ENCODE data around the gene NUDCD3.

The NUDCD3 gene

GRCh38 chr7:44348851-44349781 lies 141.3 kb downstream of the NUDCD3 start:
- Histone ChIP-seq H3K27me3 (ENCODE audit: control insufficient read depth in 1 of 2, insufficient read depth in 2 of 2, low read length in 2 of 2) (peaks cover 0 to 4% of the 10 kb centered on the region in 2 donors), H3K4me1 (ENCODE audit: control insufficient read depth, insufficient read depth, low read length) (no peaks in the 10 kb centered on the region), H3K9me3 (ENCODE audit: control insufficient read depth in 2 of 2, low read length in 2 of 2) (peaks cover 0 to 2% of the 10 kb centered on the region in 2 donors), H3K9ac (ENCODE audit: low read length in 2 of 2) (no peak overlapping the region), H3K4me3 (ENCODE audit: low read length in 2 of 2) (no peak overlapping the region), H3K27ac (ENCODE audit: low read length) (no peak overlapping the region), H3K36me3 (ENCODE audit: control insufficient read depth in 2 of 2, insufficient read depth in 2 of 2, low read length in 2 of 2) (no peaks in the 10 kb centered on the region)

DNA sequence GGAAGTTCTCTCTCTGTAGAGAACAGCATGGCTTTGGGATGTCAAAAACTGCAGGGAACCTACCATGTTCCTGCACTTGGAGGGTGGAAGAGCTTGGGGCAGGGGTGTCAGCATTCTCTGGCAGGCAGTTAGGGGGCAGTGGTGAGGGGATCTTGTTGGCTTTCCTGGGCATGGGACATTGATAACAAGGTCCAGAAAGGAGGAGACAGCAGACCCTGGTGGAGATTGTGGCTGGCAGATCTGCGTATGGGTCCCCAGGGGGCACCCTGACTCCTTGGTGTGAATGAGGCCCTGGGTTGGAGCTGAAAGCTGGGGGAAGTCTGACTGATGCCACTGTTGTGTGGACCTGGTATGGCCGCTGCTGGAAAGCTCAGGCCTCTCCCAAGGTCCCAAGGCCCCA lies 142.2 kb downstream of the NUDCD3 start:
- Histone ChIP-seq H3K27ac (ENCODE audit: low read length) (no peak overlapping the region), H3K9ac (ENCODE audit: low read length in 2 of 2) (no peak overlapping the region), H3K36me3 (ENCODE audit: control insufficient read depth in 2 of 2, insufficient read depth in 2 of 2, low read length in 2 of 2) (no peaks in the 10 kb centered on the region), H3K4me3 (ENCODE audit: low read length in 2 of 2) (no peak overlapping the region), H3K4me1 (ENCODE audit: control insufficient read depth, insufficient read depth, low read length) (no peaks in the 10 kb centered on the region), H3K9me3 (ENCODE audit: control insufficient read depth in 2 of 2, low read length in 2 of 2) (peaks cover 0 to 2% of the 10 kb centered on the region in 2 donors), H3K27me3 (ENCODE audit: control insufficient read depth in 1 of 2, insufficient read depth in 2 of 2, low read length in 2 of 2) (peaks cover 0 to 4% of the 10 kb centered on the region in 2 donors)

DNA sequence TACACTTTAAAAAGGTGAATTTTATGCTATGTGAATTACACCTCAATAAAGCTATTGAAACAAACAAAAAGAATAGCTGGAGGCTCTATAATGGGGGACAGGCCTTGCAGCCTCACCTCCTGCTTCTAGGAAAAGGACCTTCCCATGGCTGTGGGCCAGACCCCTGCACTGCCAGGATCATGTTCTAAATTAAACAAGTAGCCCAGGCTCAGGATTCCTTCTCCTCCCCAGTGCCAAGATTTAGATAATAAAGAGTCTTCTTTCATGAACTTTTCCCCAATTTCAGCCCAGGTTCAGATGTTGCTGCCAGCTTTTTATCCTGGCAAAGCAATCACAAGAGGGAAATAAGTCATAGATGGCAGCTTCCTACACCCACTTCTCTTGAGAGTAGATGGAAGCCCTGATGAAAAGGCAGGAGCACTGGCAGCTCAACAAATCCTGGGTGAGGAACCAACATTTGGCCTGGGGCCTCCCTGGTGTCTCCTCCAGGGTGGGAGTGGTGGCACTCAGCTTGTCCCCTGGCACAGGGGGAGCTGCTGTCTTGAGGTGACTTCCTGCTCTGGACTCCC lies 142.8 kb downstream of the NUDCD3 start:
- Histone ChIP-seq H3K27me3 (ENCODE audit: control insufficient read depth in 1 of 2, insufficient read depth in 2 of 2, low read length in 2 of 2) (peaks cover 0 to 4% of the 10 kb centered on the region in 2 donors), H3K4me3 (ENCODE audit: low read length in 2 of 2) (no peak overlapping the region), H3K27ac (ENCODE audit: low read length) (no peak overlapping the region), H3K36me3 (ENCODE audit: control insufficient read depth in 2 of 2, insufficient read depth in 2 of 2, low read length in 2 of 2) (no peaks in the 10 kb centered on the region), H3K4me1 (ENCODE audit: control insufficient read depth, insufficient read depth, low read length) (no peaks in the 10 kb centered on the region), H3K9me3 (ENCODE audit: control insufficient read depth in 2 of 2, low read length in 2 of 2) (peaks cover 0 to 5% of the 10 kb centered on the region in 2 donors), H3K9ac (ENCODE audit: low read length in 2 of 2) (no peak overlapping the region)

GRCh38 chr7:44346063-44346462 lies 144.4 kb downstream of the NUDCD3 start:
- no peaks in the 10 kb centered on the region for H3K36me3 ChIP-seq (ENCODE audit: control insufficient read depth in 2 of 2, insufficient read depth in 2 of 2, low read length in 2 of 2)
- peaks cover 0 to 5% of the 10 kb centered on the region in 2 donors for H3K9me3 ChIP-seq (ENCODE audit: control insufficient read depth in 2 of 2, low read length in 2 of 2)
- H3K4me1 ChIP-seq (ENCODE audit: control insufficient read depth, insufficient read depth, low read length): no peaks in the 10 kb centered on the region
- no peak overlapping the region for H3K27ac ChIP-seq (ENCODE audit: low read length)
- no peak overlapping the region for H3K9ac ChIP-seq (ENCODE audit: low read length in 2 of 2)
- H3K27me3 ChIP-seq (ENCODE audit: control insufficient read depth in 1 of 2, insufficient read depth in 2 of 2, low read length in 2 of 2): peaks cover 0 to 4% of the 10 kb centered on the region in 2 donors
- no peak overlapping the region for H3K4me3 ChIP-seq (ENCODE audit: low read length in 2 of 2)

DNA sequence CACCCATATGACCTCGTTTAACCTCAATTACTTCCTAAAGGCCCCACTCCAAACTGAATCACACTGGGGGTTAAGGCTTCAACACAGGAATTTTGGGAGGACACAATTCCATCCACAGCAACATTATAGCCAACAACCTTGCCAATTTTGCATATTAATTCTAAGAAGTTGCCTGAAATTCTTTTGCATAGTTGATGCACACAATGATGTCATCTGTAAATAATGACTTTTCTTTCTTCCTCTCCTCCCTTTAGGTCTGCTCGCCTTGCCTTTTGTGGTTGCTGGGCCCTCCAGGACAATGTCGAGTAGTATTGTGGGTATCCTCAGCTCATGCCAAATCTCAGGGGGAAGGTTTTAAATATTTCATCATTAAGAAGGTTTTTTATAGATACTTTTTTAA lies 149.1 kb downstream of the NUDCD3 start:
- Histone ChIP-seq H3K27ac (ENCODE audit: low read length) (no peak overlapping the region), H3K36me3 (ENCODE audit: control insufficient read depth in 2 of 2, insufficient read depth in 2 of 2, low read length in 2 of 2) (no peaks in the 10 kb centered on the region), H3K27me3 (ENCODE audit: control insufficient read depth in 1 of 2, insufficient read depth in 2 of 2, low read length in 2 of 2) (no peaks in the 10 kb centered on the region), H3K9me3 (ENCODE audit: control insufficient read depth in 2 of 2, low read length in 2 of 2) (peaks cover 3 to 4% of the 10 kb centered on the region in 2 donors), H3K4me1 (ENCODE audit: control insufficient read depth, insufficient read depth, low read length) (no peaks in the 10 kb centered on the region), H3K9ac (ENCODE audit: low read length in 2 of 2) (no peak overlapping the region), H3K4me3 (ENCODE audit: low read length in 2 of 2) (no peak overlapping the region)

GRCh38 chr7:44338600-44338999 lies 151.9 kb downstream of the NUDCD3 start:
- Histone ChIP-seq H3K27ac (ENCODE audit: low read length) (no peak overlapping the region), H3K9me3 (ENCODE audit: control insufficient read depth in 2 of 2, low read length in 2 of 2) (peaks cover 4 to 6% of the 10 kb centered on the region in 2 donors), H3K4me3 (ENCODE audit: low read length in 2 of 2) (no peak overlapping the region), H3K9ac (ENCODE audit: low read length in 2 of 2) (no peak overlapping the region), H3K4me1 (ENCODE audit: control insufficient read depth, insufficient read depth, low read length) (no peaks in the 10 kb centered on the region), H3K27me3 (ENCODE audit: control insufficient read depth in 1 of 2, insufficient read depth in 2 of 2, low read length in 2 of 2) (peaks cover 0 to 4% of the 10 kb centered on the region in 2 donors), H3K36me3 (ENCODE audit: control insufficient read depth in 2 of 2, insufficient read depth in 2 of 2, low read length in 2 of 2) (no peaks in the 10 kb centered on the region)

DNA sequence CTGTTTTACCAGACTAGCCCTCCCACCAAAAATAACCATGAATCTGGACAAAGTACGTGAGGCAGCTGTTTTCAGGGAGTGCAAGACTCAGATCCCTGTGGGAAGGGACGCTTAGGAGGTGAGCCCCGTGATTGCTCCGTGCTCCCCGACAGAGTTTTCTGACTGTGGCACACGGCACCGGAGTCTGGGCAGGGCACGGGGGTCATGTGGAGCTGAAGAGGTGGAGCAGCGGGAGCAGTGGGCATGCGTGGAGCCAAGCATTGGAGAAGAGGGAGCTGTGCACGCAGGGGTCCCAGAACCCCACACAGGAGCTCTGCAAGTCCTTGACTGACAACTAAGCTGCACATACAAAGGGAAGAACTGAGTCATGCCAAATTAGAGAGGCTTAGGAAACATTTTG lies 154.0 kb downstream of the NUDCD3 start:
- Histone ChIP-seq H3K9me3 (ENCODE audit: control insufficient read depth in 2 of 2, low read length in 2 of 2) (peaks cover 0 to 6% of the 10 kb centered on the region in 2 donors), H3K27me3 (ENCODE audit: control insufficient read depth in 1 of 2, insufficient read depth in 2 of 2, low read length in 2 of 2) (peaks cover 0 to 4% of the 10 kb centered on the region in 2 donors), H3K36me3 (ENCODE audit: control insufficient read depth in 2 of 2, insufficient read depth in 2 of 2, low read length in 2 of 2) (no peaks in the 10 kb centered on the region), H3K4me1 (ENCODE audit: control insufficient read depth, insufficient read depth, low read length) (no peaks in the 10 kb centered on the region), H3K27ac (ENCODE audit: low read length) (no peak overlapping the region), H3K9ac (ENCODE audit: low read length in 2 of 2) (no peak overlapping the region), H3K4me3 (ENCODE audit: low read length in 2 of 2) (no peak overlapping the region)

- Histone ChIP-seq H3K9me3 (ENCODE audit: control insufficient read depth in 2 of 2, low read length in 2 of 2) (peaks cover 0 to 6% of the 10 kb centered on the region in 2 donors), H3K27ac (ENCODE audit: low read length) (no peak overlapping the region), H3K9ac (ENCODE audit: low read length in 2 of 2) (no peak overlapping the region), H3K4me3 (ENCODE audit: low read length in 2 of 2) (no peak overlapping the region), H3K4me1 (ENCODE audit: control insufficient read depth, insufficient read depth, low read length) (no peaks in the 10 kb centered on the region), H3K36me3 (ENCODE audit: control insufficient read depth in 2 of 2, insufficient read depth in 2 of 2, low read length in 2 of 2) (no peaks in the 10 kb centered on the region), H3K27me3 (ENCODE audit: control insufficient read depth in 1 of 2, insufficient read depth in 2 of 2, low read length in 2 of 2) (peaks cover 0 to 4% of the 10 kb centered on the region in 2 donors)
These were observed 155.3 kb downstream of the NUDCD3 start for GRCh38 chr7:44335184-44335583.

GRCh38 chr7:44334734-44335097 lies 155.7 kb downstream of the NUDCD3 start:
- peaks cover 0 to 4% of the 10 kb centered on the region in 2 donors for H3K27me3 ChIP-seq (ENCODE audit: control insufficient read depth in 1 of 2, insufficient read depth in 2 of 2, low read length in 2 of 2)
- no peaks in the 10 kb centered on the region for H3K4me1 ChIP-seq (ENCODE audit: control insufficient read depth, insufficient read depth, low read length)
- no peak overlapping the region for H3K4me3 ChIP-seq (ENCODE audit: low read length in 2 of 2)
- no peak overlapping the region for H3K9ac ChIP-seq (ENCODE audit: low read length in 2 of 2)
- no peaks in the 10 kb centered on the region for H3K36me3 ChIP-seq (ENCODE audit: control insufficient read depth in 2 of 2, insufficient read depth in 2 of 2, low read length in 2 of 2)
- H3K9me3 ChIP-seq (ENCODE audit: control insufficient read depth in 2 of 2, low read length in 2 of 2): peaks cover 0 to 6% of the 10 kb centered on the region in 2 donors
- no peak overlapping the region for H3K27ac ChIP-seq (ENCODE audit: low read length)

DNA sequence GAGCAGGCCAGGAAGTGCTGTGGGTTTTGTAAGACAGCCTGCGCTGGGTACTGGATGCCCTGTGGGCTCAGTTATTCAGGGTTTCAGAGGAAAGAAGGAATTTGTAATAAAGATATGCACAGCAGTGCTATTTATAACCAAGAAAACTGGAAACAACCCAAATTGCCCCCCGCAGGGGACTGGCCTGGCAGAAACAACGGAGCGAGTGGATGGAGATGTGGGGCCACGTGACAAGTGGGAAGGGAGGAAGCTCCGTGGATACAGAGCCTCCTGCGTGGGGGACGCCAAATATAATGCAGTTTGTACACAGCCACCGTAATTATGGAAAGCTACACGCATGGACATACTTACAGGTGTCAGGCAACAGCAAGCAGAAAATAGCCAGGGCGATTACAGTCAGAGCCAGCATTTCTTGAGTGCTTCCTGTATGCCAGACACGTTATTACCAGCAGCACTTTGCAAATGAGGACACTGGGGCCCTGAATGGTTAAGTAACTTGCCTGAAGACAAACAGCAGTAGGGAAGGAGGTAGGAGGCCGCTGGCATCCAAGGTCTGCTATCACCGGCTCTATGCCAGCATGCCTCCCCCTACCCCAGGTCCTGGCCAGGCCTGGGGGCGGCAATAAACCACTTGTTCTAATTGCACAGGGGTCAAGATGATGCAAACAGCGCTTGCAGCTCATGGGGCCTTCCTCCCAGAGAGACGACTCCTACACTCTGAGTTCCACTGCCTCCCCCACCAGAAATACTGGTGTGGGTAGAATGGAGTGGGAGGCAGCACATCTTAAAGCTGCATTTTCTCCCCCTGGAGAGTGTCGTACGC lies 156.3 kb downstream of the NUDCD3 start:
- Histone ChIP-seq H3K4me3 (ENCODE audit: low read length in 2 of 2) (no peak overlapping the region), H3K9ac (ENCODE audit: low read length in 2 of 2) (no peak overlapping the region)

More for the DNA sequence above, 156.3 kb downstream of the NUDCD3 start:
- no peaks in the 10 kb centered on the region for H3K4me1 ChIP-seq (ENCODE audit: control insufficient read depth, insufficient read depth, low read length)
- peaks cover 0 to 6% of the 10 kb centered on the region in 2 donors for H3K9me3 ChIP-seq (ENCODE audit: control insufficient read depth in 2 of 2, low read length in 2 of 2)
- no peak overlapping the region for H3K27ac ChIP-seq (ENCODE audit: low read length)
- H3K36me3 ChIP-seq (ENCODE audit: control insufficient read depth in 2 of 2, insufficient read depth in 2 of 2, low read length in 2 of 2): no peaks in the 10 kb centered on the region
- peaks cover 0 to 4% of the 10 kb centered on the region in 2 donors for H3K27me3 ChIP-seq (ENCODE audit: control insufficient read depth in 1 of 2, insufficient read depth in 2 of 2, low read length in 2 of 2)

Data from stomach smooth muscle (tissue), 2 donors.